IMR-90 (cell line): ENCODE data around the gene DCDC1. TPM values are rescaled to one million over a fixed set of nuclear protein-coding genes. Genes with fewer than 3 reads are reported as not detected.

Source experiments
- ATAC-seq: fragments of 200-7000 bp; cut with Tn5 transposase; 2 replicates; pipeline ENCODE4 v1.9.1; 2020; ENCODE audit warnings: low read depth, mild to moderate bottlenecking, moderate library complexity
- BruUV-seq: library from RNA; stranded (reverse); fragments of 400-500 nt; replicated peaks from 2 replicates; lab custom pipeline; 2021; lab: Mats Ljungman, UMichigan
- CTCF ChIA-PET: fragments of 300-600 bp; formaldehyde crosslinking; extraction: SDS; loops from one replicate; lab custom pipeline; 2021; ENCODE audit warnings: antibody characterized with exemption; lab: Yijun Ruan, JAX
- POLR2A ChIA-PET: fragments of 300-600 bp; sonication (Branson Sonifier 250); formaldehyde crosslinking; loops from one replicate; lab custom pipeline; 2022; ENCODE audit warnings: antibody characterized with exemption; ENCODE audit not compliant: unreplicated experiment; lab: Charles Lee
- DNase-seq: peaks from one replicate; pipeline ENCODE4 v3.0.0; 2013
- H2AFZ ChIP-seq: replicated peaks from 2 replicates; pipeline ENCODE3; 2013; ENCODE audit warnings: low read length, mild to moderate bottlenecking; ENCODE audit not compliant: poor library complexity
- H2AK5ac ChIP-seq: 2 replicates; pipeline ENCODE4 v1.6.1; 2013; ENCODE audit warnings: low read depth, low read length, inconsistent platforms
- H2AK9ac ChIP-seq: replicated peaks from 2 replicates; pipeline ENCODE3; 2013; ENCODE audit warnings: mild to moderate bottlenecking, low read depth, low read length, moderate library complexity; ENCODE audit not compliant: poor library complexity
- H2BK120ac ChIP-seq: 2 replicates; pipeline ENCODE4 v1.6.1; 2013; ENCODE audit warnings: low read depth, low read length, inconsistent platforms
- H2BK15ac ChIP-seq: 3 replicates; pipeline ENCODE4 v1.6.1; 2013; ENCODE audit warnings: low read depth, low read length, inconsistent platforms
- H2BK20ac ChIP-seq: 2 replicates; pipeline ENCODE4 v1.6.1; 2013; ENCODE audit warnings: low read depth, mild to moderate bottlenecking, inconsistent platforms, low read length, moderate library complexity
- H2BK5ac ChIP-seq: 2 replicates; pipeline ENCODE4 v1.6.1; 2013; ENCODE audit warnings: mild to moderate bottlenecking, low read depth, low read length, inconsistent platforms; ENCODE audit not compliant: poor library complexity, severe bottlenecking
- H3K14ac ChIP-seq: replicated peaks from 2 replicates; pipeline ENCODE4 v1.6.1; 2013; ENCODE audit warnings: low read depth, low read length, inconsistent platforms
- H3K18ac ChIP-seq: 2 replicates; pipeline ENCODE4 v1.6.1; 2013; ENCODE audit warnings: low read depth, low read length, control low read depth
- H3K23ac ChIP-seq: 2 replicates; pipeline ENCODE4 v1.6.1; 2013; ENCODE audit warnings: low read depth, low read length, inconsistent platforms
- H3K27ac ChIP-seq: 2 replicates; pipeline ENCODE4 v1.5.1; 2013; ENCODE audit warnings: mild to moderate bottlenecking, control low read depth, low read length; ENCODE audit not compliant: insufficient read depth
- H3K27me3 ChIP-seq: 2 replicates; pipeline ENCODE4 v1.6.1; 2013; ENCODE audit warnings: low read length; ENCODE audit not compliant: control insufficient read depth, insufficient read depth
- H3K36me3 ChIP-seq: 2 replicates; pipeline ENCODE4 v1.6.1; 2013; ENCODE audit warnings: low read length, mixed read lengths; ENCODE audit not compliant: control insufficient read depth, insufficient read depth
- H3K4ac ChIP-seq: 2 replicates; pipeline ENCODE4 v1.6.1; 2013; ENCODE audit warnings: low read depth, low read length, inconsistent platforms
- H3K4me1 ChIP-seq: 2 replicates; pipeline ENCODE4 v1.6.1; 2013; ENCODE audit warnings: low read length, mixed read lengths; ENCODE audit not compliant: control insufficient read depth, insufficient read depth
- H3K4me2 ChIP-seq: 2 replicates; pipeline ENCODE4 v1.6.1; 2013; ENCODE audit warnings: low read depth, mild to moderate bottlenecking, control low read depth, low read length, moderate library complexity
- H3K4me3 ChIP-seq: 2 replicates; pipeline ENCODE4 v1.5.1; 2013; ENCODE audit warnings: low read depth, mild to moderate bottlenecking, control low read depth, low read length, moderate library complexity; ENCODE audit not compliant: insufficient read depth
- H3K56ac ChIP-seq: 2 replicates; pipeline ENCODE4 v1.6.1; 2013; ENCODE audit warnings: low read length, inconsistent platforms; ENCODE audit not compliant: insufficient read depth; ENCODE audit errors: extremely low read depth
- H3K79me1 ChIP-seq, 2 experiments: 2 replicates each; pipeline ENCODE4 v1.6.1; 2013; ENCODE audit warnings: low read length in 2 of 2, inconsistent platforms in 1 of 2, low read depth in 1 of 2
- H3K9ac ChIP-seq: 2 replicates; pipeline ENCODE4 v1.6.1; 2013; ENCODE audit warnings: low read depth, low read length, control low read depth
- H3K9me1 ChIP-seq: 2 replicates; pipeline ENCODE4 v1.6.1; 2013; ENCODE audit warnings: low read length, inconsistent platforms; ENCODE audit not compliant: insufficient read depth
- H3K9me3 ChIP-seq: 2 replicates; pipeline ENCODE4 v1.6.1; 2013; ENCODE audit warnings: low read length; ENCODE audit not compliant: control insufficient read depth, insufficient read depth
- H4K20me1 ChIP-seq: 2 replicates; pipeline ENCODE4 v1.6.1; 2013; ENCODE audit warnings: low read length, inconsistent platforms; ENCODE audit not compliant: insufficient read depth
- H4K5ac ChIP-seq: 2 replicates; pipeline ENCODE4 v1.6.1; 2013; ENCODE audit warnings: mild to moderate bottlenecking, low read depth, low read length, control low read depth
- H4K8ac ChIP-seq, 2 experiments: 2 replicates each; pipeline ENCODE4 v1.6.1; 2013; ENCODE audit warnings: low read depth in 2 of 2, low read length in 2 of 2, control low read depth in 1 of 2, inconsistent platforms in 1 of 2
- H4K91ac ChIP-seq: 2 replicates; pipeline ENCODE4 v1.6.1; 2013; ENCODE audit warnings: low read depth, low read length, inconsistent platforms; ENCODE audit not compliant: insufficient read depth
- CEBPB ChIP-seq: IDR thresholded peaks from 2 replicates; pipeline ENCODE4 v1.6.1; 2012; ENCODE audit warnings: low read depth, low read length, improper control_type of control experiment
- CHD1 ChIP-seq: IDR thresholded peaks from 2 replicates; pipeline ENCODE4 v1.6.1; 2012; ENCODE audit warnings: low read depth, low read length, improper control_type of control experiment
- CTCF ChIP-seq: conservative IDR thresholded peaks from 2 replicates; pipeline ENCODE4 v1.5.1; 2012; ENCODE audit warnings: mild to moderate bottlenecking, low read depth, low read length, improper control_type of control experiment
- ELK1 ChIP-seq: fragments of 150-350 bp; IDR thresholded peaks from 2 replicates; pipeline ENCODE4 v1.6.1; 2016; ENCODE audit warnings: low read depth, mild to moderate bottlenecking, low read length, moderate library complexity, borderline replicate concordance
- MXI1 ChIP-seq: IDR thresholded peaks from 2 replicates; pipeline ENCODE4 v1.6.1; 2012; ENCODE audit warnings: low read depth, mild to moderate bottlenecking, low read length, moderate library complexity, borderline replicate concordance
- NFE2L2 ChIP-seq: fragments of 150-350 bp; IDR thresholded peaks from 2 replicates; pipeline ENCODE4 v1.6.1; 2016; ENCODE audit warnings: low read depth, mild to moderate bottlenecking, low read length
- RAD21 ChIP-seq: IDR thresholded peaks from 2 replicates; pipeline ENCODE4 v1.6.1; 2012; ENCODE audit warnings: low read length, improper control_type of control experiment
- RCOR1 ChIP-seq: IDR thresholded peaks from 2 replicates; pipeline ENCODE4 v1.6.1; 2012; ENCODE audit warnings: mild to moderate bottlenecking, low read length, improper control_type of control experiment; ENCODE audit not compliant: insufficient replicate concordance
- RFX5 ChIP-seq: IDR thresholded peaks from 2 replicates; pipeline ENCODE4 v1.8.0; 2012; ENCODE audit warnings: low read depth, mild to moderate bottlenecking, low read length, moderate library complexity
- WGBS, 2 experiments: methylation state at CpG; one replicate each; pipeline versions ENCODE4 v1.1.5 to v1.1.7; 2013; ENCODE audit warnings: missing lambda C conversion rate in 2 of 2; ENCODE audit not compliant: insufficient read length in 1 of 2; ENCODE audit errors: extremely low coverage in 2 of 2; 5-methylcytosine and 5-hydroxymethylcytosine counted together
- dilution Hi-C: fragments of 300-500 bp; cut with HindIII; formaldehyde crosslinking; loops from one replicate; pipeline ENCODE4 v1.14.3; 2018; ENCODE audit warnings: low sequenced_read_pairs; ENCODE audit not compliant: unreplicated experiment
- in situ Hi-C: fragments of 300-500 bp; cut with MboI; formaldehyde crosslinking; loops from 3 replicates; pipeline ENCODE4 v1.14.3; 2019; ENCODE audit warnings: low sequenced_read_pairs, inconsistent platforms, mixed read lengths
- intact Hi-C: fragments of 100-400 bp; cut with micrococcal nuclease; formaldehyde crosslinking; loops from 2 replicates; pipeline ENCODE4 v1.10.0; 2022
- polyA plus RNA-seq, 3 experiments: library from polyadenylated mRNA; depleted of rRNA; stranded (reverse); fragments of >200 nt; gene quantifications; 2 replicates each; pipeline ENCODE4 v1.2.3, GENCODE V29; 2012; ENCODE audit warnings: low replicate concordance in 1 of 3
- total RNA-seq: library from RNA; depleted of rRNA; stranded (reverse); fragments of >200 nt; gene quantifications from 2 replicates; pipeline ENCODE4 v1.2.3, GENCODE V29; 2012

Gene DCDC1
- total and polyA plus RNA-seq, 2 of the 4 experiments (the other 2 are of a cell fraction), result not detected

GRCh38 chr11:30917266-30917665, 452.3 kb downstream of the DCDC1 start:
- dilution Hi-C loops, result no loop called here
- Histone ChIP-seq H2BK120ac (no peak overlapping the region), H3K36me3 (no peaks in the 10 kb centered on the region), H2BK5ac (no peak overlapping the region), H2BK15ac (no peak overlapping the region), H4K8ac (no peak overlapping the region), H3K27ac (no peak overlapping the region), H2AK9ac (no peak overlapping the region), H3K18ac (no peak overlapping the region), H3K4me3 (no peak overlapping the region), H4K5ac (no peak overlapping the region), H3K14ac (no peak overlapping the region), H3K79me1 (no peaks in the 10 kb centered on the region), H3K9me1 (no peaks in the 10 kb centered on the region), H4K20me1 (no peaks in the 10 kb centered on the region), H4K91ac (no peak overlapping the region), H3K9ac (no peak overlapping the region), H3K4me1 (no peaks in the 10 kb centered on the region), H3K4me2 (no peak overlapping the region), H2AFZ (no peak overlapping the region), H3K4ac (no peak overlapping the region), H3K27me3 (no peaks in the 10 kb centered on the region), H2BK20ac (no peak overlapping the region), H3K56ac (no peak overlapping the region), H2AK5ac (no peak overlapping the region), H3K23ac (no peak overlapping the region), H3K9me3 (no peaks in the 10 kb centered on the region)
- intact Hi-C loops, result loop anchor here (5.0 to 10.0 kb wide), 2 partner anchors 322 to 1485 kb away; no protein-coding TSS in a partner anchor
- no TSS peak for BruUV-seq
- ATAC-seq, result no peak
- no peak for DNase-seq
- CTCF ChIA-PET, result interaction anchor here (1.0 kb wide), 1 partner anchor 9 kb away, joined by 3 read pairs; no protein-coding TSS in a partner anchor
- no CpG with 5 or more reads among the region's 2 CpGs for WGBS, 2 experiments
- POLR2A ChIA-PET, result no interaction called here
- in situ Hi-C loops, result no loop called here
- TF ChIP-seq CHD1 (no peak), RAD21 (no peak), CEBPB (no peak), RFX5 (no peak), RCOR1 (no peak), NFE2L2 (no peak), CTCF (no peak), MXI1 (no peak), ELK1 (no peak)
